Chondrocyte (in vitro differentiated cells): ENCODE measurements around the gene GPR31. TPM values are rescaled to one million over a fixed set of nuclear protein-coding genes. Genes with fewer than 3 reads are reported as not detected.

Experiments used
- DNase-seq: peaks from one replicate; pipeline ENCODE4 v3.0.0; 2021; ENCODE audit warnings: mixed read lengths, low spot score
- H3K27ac Mint-ChIP-seq: one replicate; pipeline ENCODE4 v1.8.0; 2021; ENCODE audit warnings: mild to moderate bottlenecking, moderate library complexity, mixed read lengths; ENCODE audit not compliant: unreplicated experiment
- H3K27me3 Mint-ChIP-seq: 2 replicates; pipeline ENCODE4 v1.8.0; 2021; ENCODE audit warnings: low read depth, mixed read lengths
- H3K36me3 Mint-ChIP-seq: 2 replicates; pipeline ENCODE4 v1.8.0; 2021; ENCODE audit warnings: low read depth, mixed read lengths
- H3K4me1 Mint-ChIP-seq: 2 replicates; pipeline ENCODE4 v1.8.0; 2021; ENCODE audit warnings: low read depth, mild to moderate bottlenecking, mixed read lengths
- H3K4me3 Mint-ChIP-seq: one replicate; pipeline ENCODE4 v1.8.0; 2021; ENCODE audit warnings: mild to moderate bottlenecking, moderate library complexity, mixed read lengths; ENCODE audit not compliant: unreplicated experiment
- H3K9me3 Mint-ChIP-seq: 2 replicates; pipeline ENCODE4 v1.8.0; 2021; ENCODE audit warnings: low read depth, mixed read lengths
- total RNA-seq: library from RNA; stranded (reverse); gene quantifications from 3 replicates; pipeline ENCODE4 v1.2.1, GENCODE V29; 2021
- TF ChIP-seq, protein P1 (sequence below): fragments of 200-600 bp; sonication (generic); IDR thresholded peaks from 2 replicates; pipeline ENCODE4 v1.5.0; 2021; ENCODE audit warnings: antibody characterized with exemption, mild to moderate bottlenecking, moderate library complexity

Gene GPR31
- total RNA-seq, 1 donor from 2014 or later: not detected

- TF ChIP-seq, protein P1, sequence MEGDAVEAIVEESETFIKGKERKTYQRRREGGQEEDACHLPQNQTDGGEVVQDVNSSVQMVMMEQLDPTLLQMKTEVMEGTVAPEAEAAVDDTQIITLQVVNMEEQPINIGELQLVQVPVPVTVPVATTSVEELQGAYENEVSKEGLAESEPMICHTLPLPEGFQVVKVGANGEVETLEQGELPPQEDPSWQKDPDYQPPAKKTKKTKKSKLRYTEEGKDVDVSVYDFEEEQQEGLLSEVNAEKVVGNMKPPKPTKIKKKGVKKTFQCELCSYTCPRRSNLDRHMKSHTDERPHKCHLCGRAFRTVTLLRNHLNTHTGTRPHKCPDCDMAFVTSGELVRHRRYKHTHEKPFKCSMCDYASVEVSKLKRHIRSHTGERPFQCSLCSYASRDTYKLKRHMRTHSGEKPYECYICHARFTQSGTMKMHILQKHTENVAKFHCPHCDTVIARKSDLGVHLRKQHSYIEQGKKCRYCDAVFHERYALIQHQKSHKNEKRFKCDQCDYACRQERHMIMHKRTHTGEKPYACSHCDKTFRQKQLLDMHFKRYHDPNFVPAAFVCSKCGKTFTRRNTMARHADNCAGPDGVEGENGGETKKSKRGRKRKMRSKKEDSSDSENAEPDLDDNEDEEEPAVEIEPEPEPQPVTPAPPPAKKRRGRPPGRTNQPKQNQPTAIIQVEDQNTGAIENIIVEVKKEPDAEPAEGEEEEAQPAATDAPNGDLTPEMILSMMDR: no peak
These were observed 42.7 kb downstream of the GPR31 start for GRCh38 chr6:167115054-167115453.

DNA sequence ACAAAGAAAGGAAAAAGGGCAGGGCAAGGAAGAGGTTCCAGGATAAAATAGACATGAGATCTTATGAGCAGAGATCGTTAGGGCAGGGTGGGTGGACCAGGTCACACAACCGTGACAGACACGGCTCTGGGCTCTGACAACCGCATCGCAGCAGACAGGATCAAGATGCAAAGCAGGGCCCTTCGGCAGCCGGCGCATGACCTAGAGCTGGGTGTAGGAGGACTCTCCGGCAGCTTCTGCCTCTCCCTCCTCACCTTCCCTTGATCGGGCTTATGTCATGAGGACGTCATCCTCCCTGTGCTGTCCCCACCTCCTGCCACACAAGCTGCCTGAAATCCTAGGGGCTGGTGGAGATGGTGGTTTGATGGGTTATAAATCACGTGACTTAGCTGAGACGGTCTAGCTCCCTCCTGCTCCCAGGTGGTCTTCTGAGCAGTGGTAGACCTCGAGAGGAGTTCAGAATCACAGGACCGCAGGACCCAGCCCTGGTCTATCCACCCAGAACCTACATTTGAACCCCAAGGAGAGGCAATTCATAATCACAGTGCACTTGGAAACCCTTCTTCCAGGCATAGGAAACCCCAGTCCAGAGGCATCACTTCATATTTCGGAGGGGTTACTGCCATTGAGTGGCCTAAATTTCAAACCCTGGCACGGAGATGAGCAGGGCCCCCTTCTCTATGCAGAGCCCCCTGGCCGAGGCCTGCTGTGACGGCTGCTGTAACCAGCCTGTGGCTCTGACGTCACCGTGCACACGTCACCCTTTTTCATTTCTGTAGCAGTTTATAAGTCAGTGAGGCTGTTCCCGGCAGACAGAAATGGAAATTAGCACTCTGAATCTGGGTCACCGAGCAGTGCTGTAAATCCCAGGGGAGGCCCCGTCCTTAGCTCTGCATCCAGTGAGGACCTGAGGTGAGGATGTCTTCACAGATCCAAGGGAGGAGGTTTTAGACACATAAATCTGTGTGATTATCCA is 43.6 kb downstream of the GPR31 start:
- TF ChIP-seq, protein P1: no peak
- Mint-ChIP-seq H3K36me3 (no peaks in the 10 kb centered on the region), H3K4me1 (no peaks in the 10 kb centered on the region), H3K4me3 (no peak overlapping the region), H3K27me3 (peaks cover 37% of the 10 kb centered on the region), H3K27ac (no peak overlapping the region), H3K9me3 (no peaks in the 10 kb centered on the region)
- no peak for DNase-seq

More at GRCh38 chr6:167115054-167115453, 42.7 kb downstream of the GPR31 start:
- H3K27me3 Mint-ChIP-seq: peaks cover 31% of the 10 kb centered on the region
- no peaks in the 10 kb centered on the region for H3K4me1 Mint-ChIP-seq
- no peak overlapping the region for H3K27ac Mint-ChIP-seq
- no peaks in the 10 kb centered on the region for H3K9me3 Mint-ChIP-seq
- DNase-seq: no peak
- H3K4me3 Mint-ChIP-seq: no peak overlapping the region
- H3K36me3 Mint-ChIP-seq: no peaks in the 10 kb centered on the region

- Mint-ChIP-seq H3K4me1 (no peaks in the 10 kb centered on the region), H3K27ac (no peak overlapping the region), H3K9me3 (no peaks in the 10 kb centered on the region), H3K27me3 (peaks cover 36% of the 10 kb centered on the region), H3K36me3 (no peaks in the 10 kb centered on the region), H3K4me3 (no peak overlapping the region)
- TF ChIP-seq, protein P1: no peak
- no peak for DNase-seq
These were observed 44.6 kb downstream of the GPR31 start for GRCh38 chr6:167113047-167113754.

DNA sequence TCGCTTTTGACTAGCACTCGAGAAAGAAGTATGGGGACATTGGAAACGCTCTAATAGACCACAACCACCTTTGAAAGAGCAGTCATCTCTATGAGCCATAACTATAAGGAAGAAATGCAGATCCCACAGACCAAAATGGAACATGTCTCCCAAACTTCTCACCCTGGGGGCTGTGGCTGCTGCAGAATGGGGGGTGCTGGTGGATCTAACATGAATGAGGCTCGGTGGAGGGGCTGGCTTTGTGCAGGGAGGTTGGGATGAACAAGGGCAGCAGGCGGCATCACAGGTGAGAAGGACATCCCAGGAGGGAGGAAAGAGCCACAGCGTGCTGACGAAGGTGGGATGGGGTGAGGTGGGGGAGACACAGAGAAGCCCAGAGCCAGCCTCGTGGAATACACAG is 45.4 kb downstream of the GPR31 start:
- TF ChIP-seq, protein P1: no peak
- Mint-ChIP-seq H3K27ac (no peak overlapping the region), H3K27me3 (peaks cover 34% of the 10 kb centered on the region), H3K9me3 (no peaks in the 10 kb centered on the region), H3K4me3 (no peak overlapping the region), H3K4me1 (no peaks in the 10 kb centered on the region), H3K36me3 (no peaks in the 10 kb centered on the region)
- DNase-seq: no peak

DNA sequence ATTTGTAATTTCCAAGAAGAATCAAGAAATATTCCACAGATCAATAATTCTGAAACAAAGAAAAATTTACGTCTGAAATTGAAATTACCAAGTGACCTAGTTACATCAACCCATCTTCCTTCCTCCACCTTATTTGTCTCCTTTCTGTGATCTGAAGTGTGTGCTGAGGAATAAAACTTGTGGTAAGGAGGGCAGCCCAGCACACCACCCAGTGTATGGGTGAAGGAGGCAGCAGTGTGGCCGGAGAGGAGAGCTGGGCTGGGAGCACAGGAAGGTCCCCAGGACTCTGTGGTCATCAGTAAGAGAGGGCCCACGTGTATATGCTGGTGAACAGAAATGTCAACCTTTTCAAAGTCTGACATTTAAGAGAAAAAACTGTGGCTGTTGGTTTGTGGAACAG is 46.2 kb downstream of the GPR31 start:
- H3K4me1 Mint-ChIP-seq: no peaks in the 10 kb centered on the region
- TF ChIP-seq, protein P1: no peak

More for the DNA sequence above, 46.2 kb downstream of the GPR31 start:
- no peaks in the 10 kb centered on the region for H3K9me3 Mint-ChIP-seq
- DNase-seq: no peak
- H3K27me3 Mint-ChIP-seq: peaks cover 34% of the 10 kb centered on the region
- no peak overlapping the region for H3K27ac Mint-ChIP-seq
- H3K4me3 Mint-ChIP-seq: no peak overlapping the region
- H3K36me3 Mint-ChIP-seq: no peaks in the 10 kb centered on the region
